Kidney epithelial cell (primary cell): ENCODE measurements around the gene TAS2R31. TPM values are rescaled to one million over a fixed set of nuclear protein-coding genes. Genes with fewer than 3 reads are reported as not detected.
"Not testable (repeated sequence)": the region's sequence is repeated elsewhere in the genome, so short reads cannot be mapped to it uniquely, and the experiment has no call there.

ENCODE experiments used
- DNase-seq: peaks from one replicate; pipeline ENCODE4 v3.0.0-alpha.2; 2010; ENCODE audit warnings: low read depth
- H3K27me3 ChIP-seq: 2 replicates; pipeline ENCODE4 v1.6.0; 2011; ENCODE audit warnings: low read length; ENCODE audit not compliant: control insufficient read depth, insufficient read depth
- H3K36me3 ChIP-seq: 2 replicates; pipeline ENCODE4 v1.5.1; 2011; ENCODE audit warnings: low read length; ENCODE audit not compliant: control insufficient read depth, insufficient read depth
- H3K4me3 ChIP-seq: 2 replicates; pipeline ENCODE4 v1.5.1; 2011; ENCODE audit warnings: low read depth, mild to moderate bottlenecking, control low read depth, low read length
- CTCF ChIP-seq: IDR thresholded peaks from 2 replicates; pipeline ENCODE4 v1.5.1; 2011; ENCODE audit warnings: mild to moderate bottlenecking, moderate library complexity, low read length, control low read depth, inconsistent platforms; ENCODE audit not compliant: insufficient read depth, poor library complexity, severe bottlenecking
- total RNA-seq: library from RNA; depleted of rRNA; stranded (reverse); fragments of >200 nt; gene quantifications from 2 replicates; pipeline ENCODE4 v1.2.3, GENCODE V29; 2015

TAS2R31 gene
- total RNA-seq, 1 donor from 2014 or later: 0.84 TPM

DNA sequence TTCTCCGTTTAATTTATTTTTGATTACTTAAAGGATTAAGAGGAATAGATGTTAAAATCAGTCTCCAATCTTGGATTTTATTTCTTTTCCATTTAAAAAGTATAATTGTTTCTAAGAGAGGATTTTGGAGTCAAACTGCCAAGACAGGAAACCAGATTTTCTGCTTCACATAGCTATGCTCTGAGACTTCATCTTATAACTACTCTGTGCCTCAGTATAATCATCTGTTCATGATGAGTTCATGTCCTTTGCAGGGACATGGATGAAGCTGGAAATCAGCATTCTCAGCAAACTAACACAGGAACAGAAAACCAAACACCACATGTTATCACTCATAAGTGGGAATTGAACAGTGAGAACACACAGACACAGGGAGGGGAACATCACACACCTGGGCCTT is 9.0 kb upstream of the TAS2R31 start:
- TF ChIP-seq CTCF: no peak
- no peaks in the 10 kb centered on the region for H3K36me3 ChIP-seq
- no peaks in the 10 kb centered on the region for H3K27me3 ChIP-seq
- H3K4me3 ChIP-seq: no peak overlapping the region
- DNase-seq: no peak

GRCh38 chr12:11039171-11039570 is 8.0 kb upstream of the TAS2R31 start:
- Histone ChIP-seq H3K36me3 (no peaks in the 10 kb centered on the region), H3K27me3 (no peaks in the 10 kb centered on the region), H3K4me3 (no peak overlapping the region)
- TF ChIP-seq CTCF: no peak
- DNase-seq: no peak

DNA sequence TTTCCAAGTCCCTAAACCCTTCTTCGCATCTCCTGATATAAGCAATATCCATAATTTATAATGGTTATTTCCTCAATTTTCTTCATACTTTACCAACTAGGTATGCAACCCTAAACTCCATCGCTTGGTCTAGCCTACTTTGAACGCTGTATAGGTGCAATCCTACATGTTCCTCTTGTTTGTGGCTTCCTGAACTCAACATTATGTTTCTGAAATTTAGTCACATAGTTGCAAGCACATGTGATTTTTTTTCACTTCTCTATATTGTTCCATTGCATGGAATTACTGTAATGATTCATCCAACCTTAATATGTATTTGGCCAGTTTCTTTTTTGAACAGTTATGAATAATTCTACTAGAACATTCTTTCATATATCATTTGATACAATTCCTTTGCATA is 2.8 kb upstream of the TAS2R31 start:
- not testable (repeated sequence) for DNase-seq, H3K27me3 ChIP-seq, H3K36me3 ChIP-seq, H3K4me3 ChIP-seq

- no peak for DNase-seq
- TF ChIP-seq CTCF: no peak
- no peaks in the 10 kb centered on the region for H3K36me3 ChIP-seq
- H3K27me3 ChIP-seq: no peaks in the 10 kb centered on the region
- H3K4me3 ChIP-seq: no peak overlapping the region
Measured at GRCh38 chr12:11026118-11026517, 5.1 kb downstream of the TAS2R31 start.

DNA sequence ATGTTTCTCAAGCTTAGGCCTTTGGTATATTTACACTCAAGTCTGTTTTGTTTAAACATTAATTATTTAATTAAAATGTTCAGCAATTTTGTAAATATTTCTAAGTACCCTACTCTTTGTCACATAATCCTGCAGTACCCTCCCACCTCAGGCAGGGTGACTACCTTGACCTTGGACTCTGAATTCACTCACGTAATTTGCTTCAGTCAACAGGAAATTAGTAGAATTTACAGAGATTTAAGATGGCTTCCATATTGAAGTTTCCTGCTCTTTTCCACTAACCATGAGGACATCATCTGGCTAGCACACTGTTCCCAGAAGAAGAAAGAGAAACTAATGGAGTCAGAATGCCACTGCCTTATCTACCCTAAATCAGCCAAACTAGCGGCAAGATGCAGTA is 7.8 kb downstream of the TAS2R31 start:
- no peak for TF ChIP-seq CTCF

DNA sequence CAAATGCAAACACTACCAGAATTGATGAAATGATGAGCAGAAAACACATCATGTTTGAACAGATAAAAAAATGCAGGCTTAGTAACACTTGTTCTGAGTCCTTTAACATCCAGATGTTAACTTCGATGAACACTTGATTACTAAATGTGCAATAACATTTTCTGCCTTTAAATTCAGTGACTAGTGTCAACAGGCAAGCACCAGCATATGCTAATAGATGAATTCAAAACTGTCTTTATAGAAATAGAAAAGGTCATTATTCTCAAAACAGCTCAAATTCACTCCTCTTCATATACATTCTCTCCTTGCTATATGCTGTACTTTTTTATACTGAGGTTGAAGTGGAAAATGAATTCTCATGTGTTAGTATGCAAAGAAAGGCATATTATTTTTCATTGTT is 8.7 kb downstream of the TAS2R31 start, which contains the start of gene TAS2R19:
Gene TAS2R19 (minus strand): TSS at position 101 of the 400 bp plus-strand sequence. CDS start 49 bp downstream, at position 52.
- Histone ChIP-seq H3K36me3 (no peaks in the 10 kb centered on the region), H3K27me3 (no peaks in the 10 kb centered on the region), H3K4me3 (no peak within 1 kb of the TSS)
- TF ChIP-seq CTCF: no peak
- DNase-seq: no peak

More for the DNA sequence above, 7.8 kb downstream of the TAS2R31 start:
- no peak overlapping the region for H3K4me3 ChIP-seq
- no peaks in the 10 kb centered on the region for H3K36me3 ChIP-seq
- no peaks in the 10 kb centered on the region for H3K27me3 ChIP-seq
- no peak for DNase-seq
